COR-L47 (cell line): Measurements from ENCODE around the gene TEC.

ENCODE experiments used
- DNase-seq: peaks from one replicate; lab custom pipeline; 2025; lab: John Stamatoyannopoulos, UW

The TEC gene

DNA sequence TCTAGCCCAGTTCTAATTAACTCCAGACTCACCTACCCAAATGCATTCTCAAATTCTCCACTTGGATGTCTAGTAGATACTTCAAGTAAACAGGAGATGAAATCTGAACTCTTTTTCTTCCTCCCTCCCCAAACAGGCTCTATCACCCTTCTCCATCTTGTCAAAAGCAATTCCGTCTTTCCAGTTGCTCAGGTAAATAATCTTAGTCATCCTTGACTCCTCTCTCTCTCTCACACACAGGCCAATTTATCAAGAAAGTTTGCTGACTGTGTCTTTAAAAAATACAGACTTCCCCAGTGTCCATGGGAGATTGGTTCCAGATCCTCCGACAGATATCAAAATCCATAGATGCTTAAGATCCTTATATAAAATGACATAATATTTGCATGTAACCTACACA lies 148.5 kb downstream of the TEC start:
- no peak for DNase-seq

DNA sequence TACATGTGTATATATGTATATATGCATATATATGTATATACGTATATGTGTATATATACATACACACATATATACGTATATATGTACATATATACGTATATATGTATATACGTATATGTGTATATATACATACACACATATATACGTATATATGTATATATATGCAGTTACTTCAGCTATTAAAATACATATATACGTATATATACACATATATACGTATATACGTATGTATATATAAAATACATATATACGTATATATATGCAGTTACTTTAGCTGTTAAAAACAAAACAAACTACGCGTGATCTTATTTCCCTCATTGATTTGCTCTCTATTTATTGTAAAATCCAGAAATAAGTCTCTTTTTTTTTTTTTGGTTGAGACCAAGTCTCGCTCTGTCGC lies 149.5 kb downstream of the TEC start:
- DNase-seq: no peak

DNA sequence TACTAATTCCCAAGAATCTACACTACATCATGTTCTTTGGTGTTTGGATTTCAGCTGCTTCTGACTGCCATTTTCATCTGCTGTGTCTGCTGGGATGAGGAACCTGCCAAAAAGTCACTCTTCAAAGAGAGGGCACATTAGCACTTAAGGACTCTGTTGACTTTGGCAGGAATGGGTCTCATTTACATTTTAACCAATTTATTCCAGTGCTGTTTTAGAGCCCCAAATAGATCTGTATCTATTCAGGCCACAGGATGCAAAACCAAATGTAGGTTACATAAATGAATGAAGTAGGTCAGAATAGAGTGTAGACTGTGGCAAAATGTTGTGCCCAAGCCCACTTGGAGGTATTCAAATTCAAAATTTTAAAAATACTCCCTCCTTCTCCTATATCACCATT lies 150.0 kb downstream of the TEC start:
- DNase-seq: peak; percentile 8

DNA sequence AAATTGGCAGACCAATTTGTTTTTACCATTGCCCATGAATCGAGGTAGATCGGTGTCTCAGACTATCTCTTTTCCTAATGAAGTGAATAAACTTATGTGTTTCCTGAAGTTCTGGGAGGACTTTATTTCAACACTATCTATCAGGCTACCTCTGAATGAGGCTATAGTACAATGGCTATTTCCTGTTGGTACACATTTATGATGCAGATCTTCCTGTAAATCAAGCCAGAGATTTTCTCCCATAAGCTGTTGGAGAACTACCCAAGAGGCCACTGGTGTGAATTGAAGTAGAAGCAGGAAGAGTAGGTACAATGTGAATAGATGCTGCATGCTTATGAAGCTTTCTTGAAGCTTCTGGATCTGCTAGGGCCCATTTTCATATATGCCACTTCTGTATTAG lies 151.6 kb downstream of the TEC start:
- no peak for DNase-seq

DNA sequence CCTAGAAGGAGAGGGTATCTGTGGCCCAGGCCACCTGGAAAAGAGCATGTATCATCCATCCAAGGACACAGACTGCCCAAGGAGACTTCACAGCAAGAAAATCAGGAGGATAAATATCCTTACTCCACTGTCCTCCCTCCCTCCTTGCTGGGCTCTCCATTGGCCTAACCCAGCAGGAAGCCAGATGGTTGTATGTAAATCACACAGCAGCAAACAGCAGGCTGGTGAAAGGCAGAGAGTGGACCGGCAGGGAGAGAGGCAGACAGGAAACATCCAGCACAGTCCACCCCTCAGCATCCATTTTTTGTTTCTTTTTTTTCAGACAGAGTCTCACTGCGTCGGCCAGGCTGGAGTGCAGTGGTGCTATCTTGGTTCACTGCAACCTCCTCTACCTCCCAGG lies 153.1 kb downstream of the TEC start:
- no peak for DNase-seq

DNA sequence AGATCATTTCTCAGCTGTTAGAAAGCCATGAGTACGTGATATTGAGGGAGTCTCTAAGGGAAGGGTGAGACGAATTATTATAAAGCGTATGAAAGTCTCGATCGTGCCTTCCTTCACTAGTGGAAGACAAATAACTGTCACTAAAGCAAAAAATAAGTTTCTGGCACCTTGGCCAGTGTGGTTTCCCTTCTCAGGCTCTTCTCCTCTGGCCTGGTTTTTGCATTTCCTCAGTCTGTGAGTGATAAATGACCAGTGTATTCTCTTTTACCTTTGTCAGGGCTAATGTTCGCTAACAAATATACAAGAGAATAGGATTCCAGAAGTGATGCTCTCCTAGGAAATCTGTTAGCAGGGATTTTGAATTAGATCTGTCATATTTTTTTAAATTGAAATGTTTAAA lies 155.2 kb downstream of the TEC start:
- no peak for DNase-seq

DNA sequence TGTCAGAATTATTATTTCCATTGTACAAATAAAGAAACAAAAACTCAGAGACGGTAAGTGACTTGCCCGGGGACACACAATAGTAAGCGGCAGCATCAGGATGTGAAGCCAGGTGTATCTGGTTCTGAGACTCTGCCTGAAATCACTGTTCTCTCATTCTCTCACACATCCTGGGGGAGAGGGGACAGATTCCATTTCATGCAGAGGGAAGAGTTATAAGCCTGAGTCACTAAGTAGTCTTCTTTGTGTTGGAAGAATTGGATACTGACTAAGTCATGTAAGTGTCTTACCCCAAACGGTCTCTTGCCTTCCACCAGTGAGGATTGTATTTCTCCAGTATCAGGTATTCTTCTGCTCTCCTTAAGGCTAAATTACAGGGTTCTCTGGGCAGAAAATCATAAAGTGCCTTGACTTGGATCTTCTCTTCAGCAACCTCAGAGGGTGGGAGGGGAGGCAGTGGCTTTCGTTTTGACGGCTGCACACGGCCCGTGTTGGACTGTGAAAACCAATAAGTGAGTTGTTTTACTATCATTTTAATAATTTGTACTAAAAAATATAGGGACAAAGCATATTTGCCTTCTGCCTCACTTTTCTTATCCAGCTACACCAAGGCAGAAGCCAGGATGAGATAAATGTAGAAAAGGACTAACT lies 157.5 kb downstream of the TEC start:
- DNase-seq: no peak

DNA sequence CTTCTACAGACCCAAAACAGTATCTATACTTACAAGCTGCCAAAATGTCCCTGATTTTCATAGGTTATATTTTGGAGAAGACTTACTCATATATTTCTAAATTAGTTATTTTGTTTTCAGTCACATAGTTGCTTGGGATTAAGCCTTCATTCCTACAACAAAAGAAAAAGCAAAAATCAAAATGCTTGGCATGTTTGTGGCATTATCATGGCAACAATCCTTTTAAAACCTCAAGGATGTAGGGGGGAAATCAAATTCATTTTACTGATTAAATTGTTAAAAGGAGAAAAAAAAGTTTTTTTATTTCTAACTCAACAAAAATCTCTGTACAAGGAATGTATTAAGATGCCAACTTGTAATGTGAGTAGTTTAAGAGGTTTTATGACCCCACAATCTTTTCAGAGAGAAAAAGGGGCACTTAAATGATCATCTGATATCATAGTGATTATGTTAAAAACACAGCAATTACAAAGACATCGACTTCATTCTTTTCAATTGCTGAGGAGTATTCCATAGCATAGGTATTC lies 159.1 kb downstream of the TEC start:
- DNase-seq: no peak

DNA sequence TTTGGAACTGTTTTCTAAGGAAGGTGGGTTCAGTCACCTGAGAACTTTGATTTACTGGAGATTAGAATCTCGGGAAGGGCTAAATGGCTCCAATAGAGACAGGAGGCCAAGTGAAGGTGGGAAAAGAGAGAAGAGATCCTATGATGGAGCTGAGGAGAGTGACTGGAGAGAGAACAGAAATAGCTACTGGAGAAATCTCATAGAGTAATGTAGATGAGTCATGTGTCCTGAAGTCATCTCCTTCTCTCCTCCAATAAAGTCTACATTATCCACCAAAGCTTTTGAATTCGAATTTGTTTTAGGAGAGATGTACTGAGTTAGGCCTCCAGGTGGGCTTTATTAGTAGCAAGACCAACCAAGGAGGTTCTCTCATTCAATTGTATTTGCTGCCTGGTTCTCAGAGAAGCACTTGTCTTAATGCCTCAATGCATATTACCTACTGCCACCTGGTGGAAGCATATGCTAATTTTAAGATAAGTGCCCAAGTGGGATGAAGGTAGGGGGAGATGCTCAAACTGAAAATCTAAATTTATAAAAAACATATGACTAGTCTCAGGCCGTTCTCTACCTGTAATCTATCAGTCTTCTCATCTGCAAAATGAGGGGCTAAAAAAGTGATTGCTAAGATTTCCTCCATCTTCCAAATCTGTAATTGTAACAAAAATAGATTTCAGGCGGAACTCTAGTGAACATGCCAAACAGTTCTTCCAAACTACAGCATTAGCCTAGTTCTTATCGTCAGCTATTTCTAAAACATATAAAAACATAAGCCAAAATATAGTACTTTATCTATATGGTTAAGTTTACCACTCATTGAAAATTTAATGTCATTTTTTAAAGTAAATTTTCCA lies 160.0 kb downstream of the TEC start:
- DNase-seq: peak; percentile 60

DNA sequence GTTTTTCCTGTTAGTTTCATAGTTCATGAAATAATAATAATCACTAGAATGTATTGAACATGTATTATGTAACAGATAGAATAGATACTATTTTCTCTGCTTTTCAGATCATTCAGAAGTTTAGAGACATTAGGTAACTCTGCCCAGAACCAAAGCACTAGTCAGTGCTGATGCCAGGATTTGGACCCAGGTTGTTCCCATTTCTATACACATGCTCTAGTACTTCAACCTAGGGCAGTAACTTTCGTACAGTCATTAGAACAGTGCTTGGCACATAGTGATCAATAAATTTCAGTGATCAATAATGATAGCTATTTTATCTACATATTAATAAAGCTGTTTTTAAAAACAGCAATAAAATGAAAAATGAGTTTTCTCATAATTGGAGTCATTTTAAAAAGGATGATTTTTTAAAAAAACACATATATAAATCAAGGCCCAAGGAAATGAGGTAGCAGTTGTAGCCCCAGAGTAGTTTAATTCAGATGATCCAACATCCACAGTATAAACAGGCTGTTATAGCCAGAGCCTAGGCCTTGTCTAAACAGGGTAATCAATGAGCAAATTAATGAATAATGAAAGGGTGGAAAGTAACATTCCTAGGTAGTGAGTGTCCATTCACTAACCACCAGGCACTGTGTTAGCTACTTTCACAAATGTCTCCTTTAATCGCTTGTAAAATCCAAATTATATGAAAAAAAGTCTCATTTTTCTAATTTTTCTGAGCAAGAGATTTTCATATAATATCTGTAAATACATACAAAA lies 161.1 kb downstream of the TEC start:
- no peak for DNase-seq

DNA sequence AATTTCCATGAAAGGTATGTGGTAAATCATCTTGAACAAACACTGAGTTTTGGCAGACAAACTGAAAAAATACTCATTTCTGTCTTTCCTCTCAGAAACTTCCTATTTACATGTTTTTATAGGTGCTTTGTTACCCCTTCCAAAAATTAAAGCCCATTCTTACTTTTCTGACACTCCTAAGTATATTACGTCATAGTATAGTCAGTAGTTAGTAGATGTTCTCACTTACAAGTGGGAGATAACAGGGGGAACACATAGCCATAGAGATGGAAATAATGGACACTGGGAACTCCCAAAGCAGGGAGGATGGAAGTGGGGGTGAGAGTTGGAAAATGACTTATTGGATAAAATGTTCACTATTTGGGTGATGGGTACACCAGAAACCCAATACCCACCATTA lies 164.4 kb downstream of the TEC start:
- no peak for DNase-seq

DNA sequence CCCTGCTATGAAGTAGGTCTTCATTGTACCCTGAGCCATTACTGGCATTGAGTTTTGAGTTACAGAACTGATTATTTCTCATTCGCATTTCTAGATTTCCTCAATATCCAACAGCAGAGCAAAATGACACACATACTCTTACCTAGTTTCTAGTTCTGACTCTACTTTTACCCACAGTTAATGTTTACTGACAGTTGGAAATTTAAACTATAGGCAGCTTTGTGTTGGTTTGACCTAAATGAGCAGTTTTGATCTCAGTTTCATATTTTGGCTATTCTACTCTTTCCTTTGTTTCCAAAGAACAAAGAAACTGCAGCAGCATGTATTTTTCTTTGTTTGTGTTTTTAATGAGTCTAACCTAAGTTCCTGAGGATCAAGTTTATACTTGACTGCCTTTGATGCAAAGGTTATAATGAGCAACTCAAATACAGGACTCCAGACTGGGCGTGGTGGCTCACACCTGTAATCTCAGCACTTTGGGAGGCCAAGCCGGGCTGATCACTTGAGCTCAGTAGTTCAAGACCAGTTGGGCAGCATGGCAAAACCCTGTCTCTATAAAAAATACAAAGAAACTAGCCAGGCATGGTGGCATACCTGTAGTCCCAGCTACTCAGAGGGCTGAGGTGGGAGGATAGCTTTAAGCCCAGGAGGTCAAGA lies 166.0 kb downstream of the TEC start:
- no peak for DNase-seq

DNA sequence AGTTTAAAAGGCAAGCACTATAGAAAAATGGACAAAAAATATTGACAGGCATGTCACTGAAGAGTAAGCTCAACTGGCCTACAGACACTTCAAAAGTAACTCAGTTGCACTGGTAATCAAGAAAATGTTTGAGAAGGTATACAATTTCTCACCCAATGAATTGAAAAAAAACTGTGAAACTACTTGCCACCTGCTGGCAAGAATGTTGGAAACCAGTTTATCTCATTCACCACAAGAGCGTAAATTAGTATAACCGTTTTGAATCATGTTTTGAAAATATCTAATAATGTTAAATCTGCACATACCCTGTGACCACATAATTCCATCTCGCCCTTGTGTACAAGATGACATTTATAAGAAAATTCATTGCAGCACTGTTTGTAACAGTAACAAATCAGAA lies 167.3 kb downstream of the TEC start:
- DNase-seq: no peak

DNA sequence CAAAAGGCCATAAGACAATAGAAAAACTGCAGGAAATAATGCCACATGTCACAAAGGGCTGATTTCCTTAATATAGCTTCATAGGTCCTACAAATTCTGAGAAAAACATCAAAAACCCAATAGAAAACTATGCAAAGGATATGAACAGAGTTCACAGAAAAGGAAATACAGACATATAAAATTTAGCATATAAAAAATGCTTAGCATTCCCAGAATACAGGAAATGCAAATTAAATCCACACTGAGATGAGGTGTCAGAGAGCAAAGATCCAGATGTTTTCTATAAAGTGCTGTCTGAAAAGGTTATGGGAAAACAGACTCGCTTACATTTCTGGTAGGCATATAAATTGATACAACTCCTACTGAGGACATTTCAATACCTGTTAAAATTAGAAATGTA lies 169.4 kb downstream of the TEC start:
- DNase-seq: no peak

DNA sequence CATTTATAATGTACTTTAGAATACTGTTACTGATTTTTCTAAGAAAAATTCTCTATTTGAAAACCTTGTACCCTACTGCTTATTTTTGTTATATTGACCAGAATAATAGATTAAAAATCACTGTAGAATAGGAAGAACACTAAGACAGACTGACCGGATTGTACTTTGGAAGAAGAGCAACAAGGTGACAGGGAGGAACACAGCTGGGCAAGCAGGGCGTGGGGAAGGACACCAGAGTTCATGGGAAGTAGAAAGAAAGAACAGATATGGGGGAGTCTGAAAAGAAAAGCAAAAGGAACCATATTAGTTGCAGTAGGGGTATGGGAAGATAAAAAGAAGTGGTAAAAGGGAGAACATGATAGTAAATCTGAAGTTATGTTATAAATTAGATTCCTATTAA lies 174.2 kb downstream of the TEC start:
- no peak for DNase-seq

DNA sequence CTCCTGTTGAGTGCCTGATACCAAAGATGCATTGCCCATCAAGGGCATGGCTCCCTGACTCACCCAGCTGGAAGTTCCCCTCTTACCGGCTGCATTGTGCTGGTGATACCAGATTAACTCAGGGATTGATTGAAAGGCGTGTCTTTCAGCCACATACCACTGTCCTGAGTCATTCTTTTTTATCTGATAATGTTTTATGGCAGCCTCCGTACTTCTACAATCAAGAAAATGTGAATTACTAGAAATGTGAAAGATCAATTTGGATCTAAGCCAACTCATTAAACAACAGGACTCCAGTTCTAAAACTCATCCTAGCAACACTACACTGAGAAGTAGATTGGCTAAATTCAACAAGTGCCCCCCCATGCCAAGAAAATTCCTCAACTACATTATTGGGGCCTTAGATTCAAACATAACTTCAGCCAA lies 175.6 kb downstream of the TEC start:
- DNase-seq: no peak

DNA sequence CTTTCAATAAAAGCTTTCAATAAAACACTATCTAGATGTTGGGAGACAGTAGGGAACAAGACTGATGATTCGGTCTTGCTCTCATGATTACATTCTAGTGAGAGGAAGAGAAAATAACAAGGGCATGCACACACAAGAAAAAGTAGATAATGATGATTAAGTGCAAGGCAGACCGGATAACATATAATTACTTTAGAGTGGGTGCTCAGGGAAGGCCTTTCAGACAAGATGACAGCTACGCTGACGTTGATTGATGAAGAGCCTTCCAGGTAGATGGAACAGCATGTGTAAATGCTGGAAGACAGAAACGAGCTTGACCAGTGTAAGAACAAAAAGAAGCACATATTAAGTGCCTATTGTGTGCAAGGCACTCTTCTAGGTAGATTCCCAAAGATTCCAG lies 179.0 kb downstream of the TEC start:
- DNase-seq: peak; percentile 23

DNA sequence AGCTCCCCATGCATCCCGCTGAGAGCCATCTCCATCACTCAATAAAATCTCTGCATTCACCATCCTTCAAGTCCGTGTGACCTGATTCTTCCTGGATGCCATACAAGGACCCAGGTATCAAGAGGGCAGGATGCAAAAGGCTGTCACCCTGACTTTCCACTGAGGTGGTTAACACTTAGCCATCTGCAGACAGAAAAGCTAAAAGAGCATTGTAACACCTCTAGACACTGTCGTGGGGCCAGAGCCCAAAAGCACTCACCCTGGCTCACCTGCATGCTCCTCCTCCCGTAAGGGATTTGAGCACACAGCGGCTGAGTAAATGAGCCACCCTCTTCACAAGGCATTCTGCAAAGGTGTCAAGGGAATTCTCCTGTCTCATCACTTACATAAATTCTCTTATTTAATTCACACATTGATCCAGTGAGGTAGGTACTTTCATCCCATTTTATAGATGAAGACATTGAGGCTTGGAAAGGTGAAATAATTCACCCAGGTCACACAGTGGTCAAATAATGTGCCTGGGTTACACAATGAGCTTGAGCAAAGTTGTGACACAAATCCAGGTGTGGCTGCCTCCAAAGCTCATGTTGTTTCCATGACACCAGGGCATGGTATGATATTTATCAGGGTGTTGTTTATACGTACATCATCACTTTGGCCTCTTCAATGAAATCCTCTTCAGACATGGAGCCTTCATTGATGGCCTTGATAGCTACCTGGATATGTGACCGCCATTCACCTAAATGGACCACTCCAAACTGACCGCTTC lies 183.6 kb downstream of the TEC start:
- no peak for DNase-seq
